ENCODE results near the gene DENND5B.
"Not testable (repeated sequence)": the region's sequence is repeated elsewhere in the genome, so short reads cannot be mapped to it uniquely, and the experiment has no call there.

DENND5B gene

GRCh38 chr12:31590642-31591379 lies at the start of gene DENND5B:
Gene DENND5B, minus strand, starts transcription at chr12:31591136. Its CDS starts 304 bp downstream, at chr12:31590832.
- no peak for DNase-seq (ENCODE audit: low read depth)

DNA sequence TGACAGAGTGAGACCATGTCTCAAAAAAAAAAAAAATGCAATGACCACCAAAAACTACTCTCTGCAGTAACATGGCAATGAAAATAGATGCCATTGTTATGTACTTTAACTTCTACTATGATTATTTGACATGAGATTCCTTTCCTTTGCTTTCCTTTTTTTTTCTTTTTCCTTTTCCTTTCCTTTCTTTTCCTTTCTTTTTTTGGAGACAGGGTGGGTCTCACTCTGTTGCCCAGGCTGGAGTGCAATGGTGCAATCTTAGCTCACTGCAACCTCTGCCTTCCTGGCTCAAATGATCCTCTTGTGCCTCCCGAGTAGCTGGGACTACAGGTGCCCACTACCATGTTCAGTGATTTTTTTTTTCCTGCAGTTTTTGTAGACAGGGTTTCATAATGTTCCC lies 43.7 kb upstream of the DENND5B start:
- DNase-seq (ENCODE audit: low read depth) = no peak

- no peak for DNase-seq (ENCODE audit: low read depth)
Observed at GRCh38 chr12:31633464-31633863, 42.5 kb upstream of the DENND5B start.

DNA sequence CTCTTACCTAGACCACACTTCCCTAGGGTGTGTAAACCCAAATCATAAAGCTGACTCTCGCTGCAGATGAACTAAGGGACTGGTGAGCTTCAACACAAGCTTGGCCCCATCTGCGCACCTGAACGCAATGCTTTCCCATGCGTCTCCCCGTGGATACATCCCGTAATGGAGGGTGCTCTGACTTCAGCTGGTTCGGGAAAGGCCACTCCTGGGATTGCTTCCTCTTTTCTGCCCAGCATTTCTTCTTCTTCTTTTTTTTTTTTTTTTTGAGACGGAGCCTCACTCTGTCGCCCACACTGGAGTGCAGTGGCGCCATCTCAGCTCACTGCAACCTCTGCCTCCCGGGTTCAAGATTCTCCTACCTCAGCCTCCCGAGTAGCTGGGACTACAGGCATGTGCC lies 40.9 kb upstream of the DENND5B start:
- no peak for DNase-seq (ENCODE audit: low read depth)

- DNase-seq (ENCODE audit: low read depth) = no peak
Observed at GRCh38 chr12:31631023-31631724, 40.2 kb upstream of the DENND5B start.

DNA sequence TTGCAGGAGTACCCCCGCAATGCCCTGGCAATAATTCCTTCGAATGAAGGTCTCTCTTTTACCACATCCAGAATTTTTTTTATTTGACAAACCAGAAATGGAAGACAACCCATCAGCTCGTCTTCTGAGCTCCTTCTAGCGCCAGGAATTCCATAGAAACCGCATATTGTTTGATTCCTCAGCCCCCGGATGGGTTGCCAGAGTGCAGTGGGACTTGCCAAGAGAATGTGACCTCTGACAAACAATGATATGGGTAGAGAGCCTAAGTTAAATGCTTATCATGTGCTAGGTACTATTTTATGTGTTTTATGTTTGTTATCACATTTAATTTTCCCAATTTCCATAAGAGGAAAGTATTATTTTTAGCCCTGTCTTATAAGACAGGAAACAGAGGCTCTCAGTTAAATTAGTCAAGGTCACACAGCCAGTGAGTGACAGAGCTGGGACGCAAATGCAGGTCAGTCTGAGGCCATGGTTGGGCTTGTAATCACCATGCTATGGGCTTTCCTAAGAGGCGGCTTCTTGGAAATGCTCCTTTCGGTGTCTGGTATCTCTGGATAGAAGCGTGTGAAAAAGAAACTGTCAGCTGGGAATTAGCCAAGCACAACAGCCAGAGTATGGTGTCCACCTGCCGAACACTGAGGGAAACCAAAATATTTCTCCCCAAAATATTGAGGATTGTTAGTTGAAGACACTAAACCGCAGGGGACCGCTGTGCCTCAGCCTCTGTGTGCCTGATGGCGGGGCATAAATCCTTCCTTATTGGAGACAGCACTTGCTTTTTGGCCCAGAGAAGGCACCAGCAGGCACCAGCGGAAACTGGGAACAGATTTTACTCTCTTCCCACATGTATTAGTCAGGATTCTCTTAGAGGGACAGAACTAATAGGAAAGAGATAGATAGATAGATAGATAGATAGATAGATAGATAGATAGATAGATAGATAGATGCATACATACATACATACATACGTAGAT lies 39.1 kb upstream of the DENND5B start:
- DNase-seq (ENCODE audit: low read depth) = no peak

GRCh38 chr12:31627456-31628054 lies 36.6 kb upstream of the DENND5B start:
- no peak for DNase-seq (ENCODE audit: low read depth)

DNA sequence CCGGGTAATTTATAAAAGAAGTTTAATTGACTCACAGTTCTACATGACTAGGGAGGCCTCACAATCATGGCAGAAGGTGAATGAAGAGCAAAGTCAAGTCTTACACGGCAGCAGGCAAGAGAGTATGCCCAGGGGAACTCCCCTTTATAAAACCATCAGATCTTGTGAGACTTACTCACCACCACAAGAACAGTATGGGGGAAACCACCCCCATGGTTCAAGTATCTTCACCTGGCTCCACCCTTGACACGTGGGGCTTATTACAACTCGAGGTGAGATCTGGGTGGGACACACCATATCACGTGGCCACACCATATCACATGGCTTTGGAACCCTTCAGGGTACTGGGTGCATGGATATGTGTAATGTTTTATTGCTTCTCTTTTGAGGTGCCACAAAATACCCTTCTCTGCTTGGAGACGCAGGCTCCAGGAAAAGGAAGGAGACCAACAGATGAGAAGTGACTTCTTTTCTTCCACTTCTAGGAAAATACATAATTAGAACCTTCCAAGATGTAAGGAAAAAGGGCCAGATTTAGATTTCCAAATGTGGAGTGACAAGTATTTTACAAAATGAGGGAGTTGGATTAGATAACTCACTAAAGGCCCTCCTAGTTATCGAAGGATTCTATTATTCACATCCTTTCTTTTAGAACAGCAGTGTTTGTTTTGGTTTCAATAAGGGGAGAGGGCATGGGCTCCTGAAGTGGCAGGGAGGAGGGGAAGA lies 35.5 kb upstream of the DENND5B start:
- no peak for DNase-seq (ENCODE audit: low read depth)

DNA sequence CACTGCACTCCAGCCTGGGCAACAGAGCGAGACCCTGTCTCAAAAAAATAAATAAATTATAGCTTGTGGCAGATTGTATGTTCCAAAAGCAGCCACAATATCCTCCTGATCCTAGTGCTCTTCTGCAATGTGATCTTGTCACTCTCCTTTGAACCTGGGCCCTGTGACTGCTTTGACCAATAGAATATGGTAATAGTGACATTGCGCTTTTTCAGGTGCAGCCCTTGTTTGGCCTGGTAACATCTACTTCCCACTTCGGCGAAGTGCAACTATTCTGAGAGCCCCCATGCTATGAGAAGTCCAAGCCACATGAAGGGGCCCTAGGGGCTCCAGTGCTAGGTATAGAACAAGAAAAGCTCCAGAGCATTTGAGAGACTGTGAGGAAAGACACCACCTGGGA lies 31.1 kb upstream of the DENND5B start:
- DNase-seq (ENCODE audit: low read depth) = no peak

DNA sequence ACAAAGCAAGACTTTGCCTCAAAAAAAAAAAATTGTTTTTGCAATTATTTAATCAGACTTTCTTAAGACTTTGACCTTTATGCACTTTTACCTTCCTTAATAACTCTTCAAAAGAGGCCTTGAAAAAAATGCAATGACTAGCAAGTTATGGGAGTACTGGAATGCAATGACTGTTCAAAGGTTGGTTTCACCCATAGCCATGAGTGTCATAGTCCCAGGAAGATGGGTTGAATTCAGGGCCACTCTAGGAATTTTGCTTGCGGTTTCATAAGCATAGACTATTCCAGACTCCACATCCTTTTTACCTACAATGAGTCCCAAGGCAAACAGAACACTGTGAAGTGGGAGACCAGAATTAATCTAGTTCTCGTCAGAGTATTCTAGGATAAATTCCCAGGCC lies 29.4 kb upstream of the DENND5B start:
- DNase-seq (ENCODE audit: low read depth) = no peak

DNA sequence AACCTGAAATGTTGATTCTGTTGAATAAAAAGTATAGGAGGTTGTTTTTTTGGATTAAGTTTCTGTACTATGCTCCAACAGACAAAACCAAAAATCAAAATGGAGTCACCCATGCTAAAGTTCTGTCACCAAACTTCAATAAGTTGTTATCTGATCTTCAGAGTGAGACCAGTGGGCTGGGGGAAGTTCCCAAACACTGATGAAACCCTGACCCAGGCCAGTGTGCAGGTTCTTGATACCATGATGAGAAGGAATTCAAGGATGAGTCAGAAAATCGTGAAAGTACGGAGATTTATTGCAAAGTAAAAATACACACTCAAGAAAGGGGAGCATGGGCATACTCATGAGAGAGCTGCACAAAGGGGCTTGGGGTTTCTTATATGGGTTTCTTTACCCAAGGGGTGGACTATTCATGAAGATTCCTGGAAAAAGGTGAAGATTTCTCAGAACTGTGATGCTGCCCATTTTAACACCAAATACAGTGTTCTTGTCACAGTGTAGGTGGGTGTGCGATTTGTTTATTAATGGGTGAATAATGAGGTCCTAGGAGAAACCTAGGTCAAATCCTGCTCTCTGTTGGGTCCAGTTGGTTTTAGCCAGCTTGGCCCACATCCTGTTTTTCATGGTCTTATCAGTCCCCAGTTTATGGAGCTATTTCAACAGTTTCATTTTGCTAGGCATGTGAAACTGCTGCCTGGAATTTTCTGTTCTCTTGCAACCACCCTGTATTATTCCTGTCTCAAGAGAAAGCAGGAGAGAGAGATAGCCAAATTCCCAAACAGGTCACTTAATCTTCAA lies 27.5 kb upstream of the DENND5B start:
- DNase-seq (ENCODE audit: low read depth) = no peak

GRCh38 chr12:31612819-31613218 lies 21.9 kb upstream of the DENND5B start:
- DNase-seq (ENCODE audit: low read depth) = no peak

- not testable (repeated sequence) for DNase-seq (ENCODE audit: low read depth)
Observed at GRCh38 chr12:31608299-31608698, 17.4 kb upstream of the DENND5B start.

GRCh38 chr12:31605531-31605930 lies 14.6 kb upstream of the DENND5B start:
- DNase-seq (ENCODE audit: low read depth) = no peak

DNA sequence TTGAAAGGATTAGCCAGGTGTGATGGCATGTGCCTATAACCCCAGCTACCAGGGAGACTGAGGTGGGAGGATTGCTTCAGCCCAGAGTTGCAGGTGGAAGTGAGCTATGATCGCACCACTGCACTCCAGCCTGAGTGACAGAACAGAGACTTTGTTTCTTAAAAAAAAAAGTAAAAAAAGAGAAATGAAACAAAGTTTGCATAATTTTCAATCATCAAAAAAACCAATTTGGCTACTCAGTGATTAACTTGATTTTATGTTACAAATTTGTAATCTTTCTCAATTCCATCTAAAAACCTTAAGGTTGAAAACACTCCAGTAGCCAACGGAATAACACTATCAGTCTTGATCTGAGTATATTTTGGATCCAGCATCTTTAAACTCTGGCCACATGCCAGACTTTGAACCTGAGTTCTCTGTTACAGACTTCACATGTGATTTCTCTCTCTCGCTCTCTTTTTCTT lies 12.6 kb upstream of the DENND5B start:
- no peak for DNase-seq (ENCODE audit: low read depth)

- DNase-seq (ENCODE audit: low read depth) = no peak
Observed at GRCh38 chr12:31600750-31601149, 9.8 kb upstream of the DENND5B start.

- DNase-seq (ENCODE audit: low read depth) = no peak
Observed at GRCh38 chr12:31600252-31600651, 9.3 kb upstream of the DENND5B start.

GRCh38 chr12:31599053-31599452 lies 8.1 kb upstream of the DENND5B start:
- no peak for DNase-seq (ENCODE audit: low read depth)

GRCh38 chr12:31597066-31597465 lies 6.1 kb upstream of the DENND5B start:
- no peak for DNase-seq (ENCODE audit: low read depth)

DNA sequence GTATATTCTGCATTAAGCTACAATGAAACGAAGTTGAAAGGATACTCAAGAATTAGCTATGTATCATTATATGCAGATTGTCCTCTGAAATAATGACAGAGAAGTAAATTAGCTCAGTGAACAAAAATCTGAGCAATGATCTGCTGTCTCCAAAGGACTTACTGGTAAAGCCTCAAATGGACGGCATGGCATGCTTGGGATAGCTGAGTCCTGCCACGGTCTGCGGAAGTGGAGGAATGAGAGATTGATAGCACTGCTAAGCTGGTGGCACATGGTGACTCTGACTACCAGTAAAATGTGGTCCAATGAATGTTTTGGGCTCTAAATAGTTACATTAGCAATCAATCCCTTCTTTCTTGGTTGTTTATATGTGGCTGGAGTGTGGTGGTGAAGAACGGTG lies 3.7 kb upstream of the DENND5B start:
- no peak for DNase-seq (ENCODE audit: low read depth)
